ENCODE data around the gene PFKFB1. TPM values are rescaled to one million over a fixed set of nuclear protein-coding genes. Genes with fewer than 3 reads are reported as not detected.

PFKFB1 gene
- 0.27 and 0.50 TPM in 2 replicates for total RNA-seq

DNA sequence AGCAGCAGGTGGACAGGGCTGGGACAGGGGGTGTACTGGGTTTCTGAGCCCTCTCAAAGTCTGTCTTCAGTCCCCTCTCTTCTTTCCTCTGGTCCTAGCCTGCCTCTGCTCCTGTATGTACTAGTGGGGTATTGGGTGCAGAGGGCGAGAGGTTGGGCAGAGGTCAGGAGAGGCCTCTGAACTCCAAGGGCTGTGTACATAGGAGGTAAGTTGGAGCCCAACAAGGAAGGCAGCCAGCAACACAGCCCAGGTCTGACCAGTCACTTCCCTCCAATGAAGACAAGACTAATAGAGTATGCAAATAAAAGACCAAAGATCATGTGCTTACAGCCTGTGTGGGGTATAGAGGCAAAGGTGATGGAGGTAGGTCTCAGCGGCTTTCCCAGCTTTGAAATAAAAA lies at the start of gene PFKFB1:
Gene PFKFB1 (minus strand): TSS at position 90 of the 400 bp plus-strand sequence. CDS start 181 bp downstream, outside the sequence.
- intact Hi-C loops (cut with micrococcal nuclease) = no loop called here

DNA sequence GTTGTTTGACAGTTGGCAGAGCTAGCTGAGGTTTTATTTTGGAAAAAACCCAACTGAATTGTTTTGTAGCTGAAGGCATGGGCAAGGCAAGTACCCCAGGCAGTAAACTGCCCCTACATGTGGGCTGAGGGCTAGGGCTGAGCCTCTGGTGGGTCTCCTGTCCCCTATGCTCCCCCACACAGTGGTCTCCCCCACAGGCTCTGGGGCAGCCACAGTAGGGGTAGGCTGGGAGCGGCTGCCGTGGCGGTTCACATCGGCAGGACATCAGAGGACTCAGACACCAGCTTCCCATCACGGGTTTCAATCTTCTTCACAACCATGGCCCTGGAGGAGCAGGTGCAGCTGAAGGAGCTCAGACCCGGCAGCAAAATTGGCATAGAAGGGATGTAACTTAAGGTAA lies 47.5 kb upstream of the PFKFB1 start:
- intact Hi-C loops (cut with micrococcal nuclease) = no loop called here

DNA sequence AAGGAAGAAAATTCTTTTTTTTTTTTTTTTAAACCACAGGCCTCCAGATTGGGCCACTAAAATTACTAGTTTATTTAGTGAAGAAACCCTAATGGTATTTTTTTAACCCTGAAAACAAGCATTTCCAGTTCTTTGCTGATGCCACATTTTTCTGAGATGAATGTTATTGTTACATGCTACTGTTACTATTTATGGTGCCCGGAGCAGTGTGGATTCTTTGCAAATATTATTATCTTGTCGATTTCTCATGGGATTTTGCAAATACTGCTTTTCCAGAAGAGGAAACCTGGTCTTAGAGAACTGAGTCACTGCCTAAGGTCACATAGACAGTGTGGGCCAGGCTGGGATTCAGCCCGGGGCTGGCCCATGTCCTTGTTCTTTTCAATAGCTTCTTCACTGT lies 45.5 kb upstream of the PFKFB1 start:
- intact Hi-C loops (cut with micrococcal nuclease) = no loop called here

DNA sequence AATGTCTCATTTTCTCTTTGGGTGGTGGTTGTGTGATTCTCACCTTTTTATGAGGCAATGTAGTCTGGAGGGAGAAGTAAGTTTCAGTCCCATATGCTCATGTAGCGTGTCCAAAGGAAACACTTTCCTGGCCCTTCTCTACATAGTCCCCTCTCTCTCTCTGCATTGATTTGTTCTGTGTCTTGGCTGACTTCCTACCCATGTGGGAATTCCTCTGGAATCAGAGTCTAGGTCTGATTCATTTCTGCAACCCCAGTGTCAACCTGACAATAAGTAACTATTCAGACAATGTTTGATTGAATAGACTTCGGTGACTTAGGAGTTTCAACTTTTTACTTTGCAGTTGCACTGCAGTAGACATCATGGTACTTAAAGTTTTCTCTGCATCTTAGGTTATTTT lies 39.4 kb upstream of the PFKFB1 start:
- intact Hi-C loops (cut with micrococcal nuclease) = no loop called here

DNA sequence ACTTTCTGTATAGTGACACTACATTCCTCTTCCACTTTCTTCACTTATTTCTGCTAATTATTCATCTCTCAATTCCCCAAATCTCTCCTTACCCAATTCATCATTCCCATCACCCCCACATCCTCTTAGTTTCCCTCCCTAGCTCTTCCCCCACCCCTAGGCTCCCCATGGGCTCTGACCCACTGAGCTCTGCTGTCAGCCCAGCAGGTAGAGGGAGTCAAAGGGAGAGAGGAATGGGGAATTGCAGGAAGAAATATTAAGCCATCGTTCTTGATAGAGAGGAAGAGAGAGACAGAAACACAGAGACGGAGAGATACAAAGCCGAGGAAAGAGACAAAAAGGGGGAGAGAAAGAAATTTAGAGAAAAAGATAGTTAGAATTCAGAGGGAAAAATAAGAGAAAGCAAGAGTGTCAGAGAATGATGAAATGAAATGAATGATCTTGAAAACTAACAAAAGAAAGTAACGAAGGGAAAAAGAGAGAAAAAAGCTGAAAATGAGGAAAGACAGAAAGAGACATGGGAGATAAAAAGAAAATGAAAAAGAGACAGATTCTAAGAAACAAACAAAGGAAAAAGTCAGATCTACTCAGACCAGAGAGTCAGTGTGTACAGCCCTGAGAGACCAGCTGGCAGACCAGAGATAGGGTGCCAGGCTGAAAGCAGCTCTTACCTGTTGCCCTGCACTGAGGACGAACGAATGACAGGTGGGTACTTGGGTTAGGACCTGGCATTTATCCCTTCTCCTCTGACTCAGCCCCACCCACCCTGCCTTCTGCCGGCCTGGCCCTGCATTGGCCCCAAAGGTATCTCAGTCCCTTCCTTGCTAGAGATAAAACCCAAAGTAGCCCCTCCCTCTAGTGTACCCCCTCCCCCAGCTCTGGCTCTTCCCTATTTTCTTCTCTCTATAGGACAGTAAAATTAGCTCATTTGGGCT lies 36.5 kb upstream of the PFKFB1 start, which contains the start of gene ALAS2:
Gene ALAS2 (minus strand): TSS at position 707 of the 935 bp plus-strand sequence. CDS start 4,977 bp downstream, outside the sequence.
- intact Hi-C loops (cut with micrococcal nuclease) = no loop called here

DNA sequence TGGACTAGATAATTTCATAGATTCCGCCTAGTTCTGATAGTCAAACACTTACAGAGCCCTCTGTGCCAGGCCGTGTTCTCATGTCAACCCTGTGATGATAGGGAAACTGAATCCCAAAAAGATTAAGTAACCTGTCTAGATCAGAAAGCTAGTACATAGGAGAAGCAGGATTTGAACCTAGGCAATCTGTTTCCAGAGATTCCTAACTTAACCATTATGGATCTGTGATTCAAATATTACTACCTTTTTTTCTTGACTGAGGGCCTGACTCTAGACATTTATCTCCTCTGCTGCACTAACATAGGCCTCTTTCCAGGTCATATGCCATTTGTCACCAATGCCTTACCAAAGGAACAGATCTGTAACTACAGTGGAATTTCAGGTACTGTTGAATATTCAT lies 35.3 kb upstream of the PFKFB1 start:
- intact Hi-C loops (cut with micrococcal nuclease) = no loop called here

DNA sequence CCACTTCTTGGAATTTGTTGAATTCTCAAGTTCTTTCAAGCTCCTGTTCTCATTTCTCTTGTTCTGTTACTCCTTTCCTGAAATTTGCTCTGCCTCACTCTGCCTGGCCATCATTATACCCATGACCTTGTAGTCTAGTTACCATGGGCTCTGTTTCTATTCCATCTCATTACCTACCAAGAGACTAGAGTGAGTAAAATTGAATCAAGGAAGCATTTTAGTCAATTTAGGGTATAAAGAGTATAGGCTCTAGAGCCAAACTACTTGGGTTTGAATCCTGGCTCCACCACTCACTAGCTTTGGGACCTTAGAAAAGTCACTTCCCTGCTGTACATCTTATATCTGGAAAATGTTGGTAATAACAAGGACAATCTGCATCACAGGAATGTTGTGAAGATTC lies 34.6 kb upstream of the PFKFB1 start:
- intact Hi-C loops (cut with micrococcal nuclease) = no loop called here

DNA sequence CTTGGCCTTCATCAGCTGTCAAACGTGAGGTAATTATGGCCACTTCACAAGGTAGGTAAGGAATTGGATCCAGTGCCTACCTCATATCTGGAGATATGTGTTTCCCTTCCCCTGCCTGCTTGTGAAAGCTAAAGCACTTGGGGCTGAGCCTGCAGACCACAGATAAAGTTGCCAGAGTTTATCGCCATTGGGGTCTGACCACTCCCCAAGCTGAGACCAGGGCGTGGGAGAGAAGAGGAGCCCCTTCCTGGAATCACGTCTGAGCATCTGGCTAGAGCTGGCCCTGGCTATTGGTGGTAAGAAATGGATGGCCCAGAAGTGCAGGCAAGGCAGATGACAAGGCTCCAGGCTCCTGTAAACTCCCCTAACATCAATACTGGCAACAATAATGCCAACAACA lies 34.1 kb upstream of the PFKFB1 start:
- intact Hi-C loops (cut with micrococcal nuclease) = no loop called here

DNA sequence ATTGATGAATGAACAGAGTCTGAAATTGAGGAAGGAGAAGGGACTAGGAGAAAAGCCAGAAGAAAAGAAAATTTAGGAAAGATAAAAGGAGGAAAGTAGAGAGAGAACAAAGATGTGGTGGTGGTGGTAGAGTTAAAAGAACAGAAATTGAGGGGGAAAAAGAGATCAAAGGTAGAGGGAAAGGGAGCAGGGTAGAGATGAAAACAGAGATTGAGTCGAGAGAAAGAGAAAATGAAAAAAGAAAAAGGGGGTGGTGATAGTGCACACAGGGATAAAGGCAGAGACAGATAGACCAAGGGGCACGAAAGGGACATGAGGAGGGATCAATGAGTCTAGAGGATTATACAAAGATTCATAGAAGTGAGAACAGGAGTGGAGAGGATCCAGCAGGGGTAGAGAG lies 32.9 kb upstream of the PFKFB1 start:
- intact Hi-C loops (cut with micrococcal nuclease) = no loop called here

DNA sequence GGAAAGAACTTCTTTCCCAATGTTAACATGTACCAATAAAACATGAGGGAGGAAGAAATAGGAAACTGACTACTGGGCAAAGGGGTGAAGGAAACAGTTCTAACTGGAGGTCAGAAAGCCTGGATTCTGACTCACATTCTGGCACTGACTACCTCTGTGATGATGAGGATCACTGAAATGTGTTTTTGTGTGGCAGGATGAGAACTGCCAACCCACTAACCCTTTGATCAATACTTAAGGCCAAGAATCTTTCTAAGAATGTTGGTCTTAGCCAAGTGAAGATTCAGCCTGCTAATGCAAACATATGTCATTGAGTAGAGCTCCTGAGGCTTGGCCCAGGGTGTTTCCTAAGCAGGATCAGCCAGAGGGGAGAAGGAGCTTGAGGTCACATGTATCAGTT lies 32.2 kb upstream of the PFKFB1 start:
- intact Hi-C loops (cut with micrococcal nuclease) = no loop called here

DNA sequence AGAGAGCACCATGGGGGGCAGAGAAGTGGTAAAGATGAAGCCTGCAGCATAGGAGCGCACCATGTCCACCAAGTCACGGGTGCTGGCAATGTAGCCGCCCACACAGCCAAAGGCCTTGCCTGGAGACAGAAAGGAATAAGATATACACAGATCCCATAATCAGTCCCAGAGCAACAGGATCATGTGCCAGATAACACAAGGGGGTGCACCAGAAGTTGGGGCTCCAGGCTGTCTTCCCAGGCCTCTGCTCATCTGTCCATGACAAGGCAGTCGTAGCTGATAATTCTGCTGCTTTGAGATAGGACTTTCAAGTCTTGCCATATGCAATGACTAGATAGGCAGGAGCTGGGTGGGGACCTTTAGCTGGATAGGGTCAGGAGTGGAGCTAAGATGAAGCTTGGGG lies 20.9 kb upstream of the PFKFB1 start:
- intact Hi-C loops (cut with micrococcal nuclease) = no loop called here

DNA sequence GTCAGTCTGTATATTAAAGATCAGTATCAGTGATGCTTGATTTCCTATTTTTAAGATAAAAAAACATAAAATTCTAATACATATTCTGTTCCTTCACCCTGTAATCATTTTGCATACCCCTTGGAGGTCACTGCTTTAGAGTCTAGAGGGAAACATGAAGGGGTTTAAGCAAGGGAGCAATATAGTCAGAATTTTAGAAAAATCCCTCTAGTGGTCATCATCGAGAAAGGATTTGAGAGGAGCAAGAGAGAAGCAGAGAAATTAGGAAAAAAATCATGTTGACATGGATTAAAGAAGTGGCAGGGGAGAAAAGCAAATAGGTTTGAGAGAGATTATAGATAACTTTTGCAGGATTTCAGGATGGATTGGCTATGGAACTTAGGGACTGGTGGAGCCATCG lies 17.3 kb upstream of the PFKFB1 start:
- intact Hi-C loops (cut with micrococcal nuclease) = no loop called here

DNA sequence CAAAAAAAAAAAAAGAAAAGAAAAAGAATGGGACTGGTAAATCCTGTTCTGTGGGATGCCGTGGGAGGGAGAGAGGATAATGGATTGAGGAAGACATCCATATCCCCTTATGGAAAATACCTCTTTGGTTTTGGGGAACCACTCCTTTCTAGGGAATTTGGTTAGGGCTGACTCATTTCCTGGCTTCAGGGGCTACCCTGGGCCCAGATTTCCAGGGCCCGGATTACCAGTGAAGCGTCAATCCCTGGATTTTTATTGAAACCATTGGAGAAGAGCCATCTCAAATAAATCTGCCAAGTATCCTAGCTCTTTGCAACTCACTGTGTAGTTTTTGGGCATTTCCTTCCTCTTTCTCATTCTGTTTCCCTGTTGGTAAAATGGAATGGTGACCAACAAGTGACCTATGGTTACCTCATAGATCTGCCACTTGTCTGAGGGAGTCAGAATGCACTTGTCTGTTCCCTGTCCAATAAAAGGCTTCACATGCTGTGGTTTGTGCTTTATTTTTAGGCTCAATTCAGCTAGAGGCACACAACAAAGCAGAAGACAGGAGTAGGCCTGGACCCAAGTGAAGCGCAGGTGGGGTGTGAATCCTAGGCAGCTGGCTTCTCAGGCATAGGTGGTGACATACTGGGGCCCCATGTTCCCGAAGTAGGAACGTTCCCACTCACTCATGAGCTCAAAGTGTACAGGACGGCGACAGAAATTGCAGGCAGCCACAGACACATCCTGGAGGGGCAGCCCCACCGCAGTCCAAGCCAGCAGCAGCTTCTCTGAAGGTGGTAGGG lies 14.8 kb upstream of the PFKFB1 start:
- intact Hi-C loops (cut with micrococcal nuclease) = no loop called here

DNA sequence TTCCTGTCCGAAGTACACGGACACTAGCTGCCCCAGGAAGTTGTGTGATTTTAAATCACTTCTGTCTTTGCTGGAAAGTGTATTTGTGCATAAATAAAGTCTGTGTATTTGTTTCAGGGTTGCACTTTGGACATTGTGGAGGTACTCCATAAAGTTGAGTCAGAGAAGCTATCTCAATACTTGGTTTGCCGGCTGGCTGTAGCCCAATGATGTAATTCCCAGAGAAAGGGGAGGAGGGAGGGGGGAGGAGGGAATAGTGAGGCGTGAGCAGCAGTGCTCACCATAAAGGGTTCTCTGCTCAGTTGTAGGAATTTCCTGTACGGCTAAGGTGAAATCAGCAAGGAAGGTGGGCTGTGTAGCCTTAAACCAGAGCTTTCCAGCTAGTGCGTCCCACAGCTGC lies 13.7 kb upstream of the PFKFB1 start:
- intact Hi-C loops (cut with micrococcal nuclease) = no loop called here

DNA sequence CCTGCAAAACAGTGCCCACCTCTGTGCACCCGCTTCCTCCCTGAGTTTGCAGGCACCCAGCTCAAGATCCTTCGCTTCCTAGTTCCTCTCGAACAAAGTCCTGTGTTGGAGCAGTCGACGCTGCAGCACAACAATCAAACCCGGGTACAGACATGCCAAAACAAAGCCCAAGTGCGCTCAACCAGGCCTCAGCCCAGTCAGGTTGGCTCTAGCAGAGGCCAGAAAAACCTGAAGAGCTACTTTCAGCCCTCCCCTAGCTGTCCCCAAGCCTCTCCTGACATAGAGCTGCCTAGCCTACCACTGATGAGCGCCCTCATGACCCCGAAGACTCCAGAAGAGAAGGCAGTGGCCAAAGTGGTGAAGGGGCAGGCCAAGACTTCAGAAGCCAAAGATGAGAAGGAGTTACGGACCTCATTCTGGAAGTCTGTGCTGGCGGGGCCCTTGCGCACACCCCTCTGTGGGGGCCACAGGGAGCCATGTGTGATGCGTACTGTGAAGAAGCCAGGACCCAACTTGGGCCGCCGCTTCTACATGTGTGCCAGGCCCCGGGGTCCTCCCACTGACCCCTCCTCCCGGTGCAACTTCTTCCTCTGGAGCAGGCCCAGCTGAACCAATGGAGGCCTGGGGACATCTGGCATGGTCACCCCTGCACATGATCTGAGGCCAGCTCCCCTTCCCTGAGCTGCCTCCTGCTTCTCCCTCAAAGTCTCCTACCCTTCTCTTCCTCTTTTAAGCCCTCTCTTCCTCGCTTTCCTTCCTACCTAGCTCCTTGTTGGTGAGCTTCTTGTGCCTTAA lies 13.0 kb upstream of the PFKFB1 start:
- intact Hi-C loops (cut with micrococcal nuclease) = no loop called here

DNA sequence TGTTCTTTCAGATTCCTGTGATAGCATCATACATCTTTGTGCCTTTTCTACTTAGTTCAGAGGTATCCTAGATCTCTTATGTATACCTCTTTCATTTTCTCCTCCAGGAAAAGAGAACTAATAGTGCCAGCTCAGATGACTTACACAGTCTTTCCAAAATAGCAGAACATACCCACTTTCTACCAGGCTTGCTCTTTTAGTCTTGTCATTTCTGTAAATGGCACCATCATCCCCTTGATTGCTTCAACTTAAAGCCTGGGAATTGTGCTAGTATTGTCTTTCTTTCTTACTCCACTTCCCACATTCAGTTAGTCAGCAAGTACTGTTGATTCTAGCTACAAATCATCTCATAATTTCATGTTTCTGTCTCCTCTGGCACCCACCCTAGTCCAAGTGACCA lies 11.3 kb upstream of the PFKFB1 start:
- intact Hi-C loops (cut with micrococcal nuclease) = no loop called here

DNA sequence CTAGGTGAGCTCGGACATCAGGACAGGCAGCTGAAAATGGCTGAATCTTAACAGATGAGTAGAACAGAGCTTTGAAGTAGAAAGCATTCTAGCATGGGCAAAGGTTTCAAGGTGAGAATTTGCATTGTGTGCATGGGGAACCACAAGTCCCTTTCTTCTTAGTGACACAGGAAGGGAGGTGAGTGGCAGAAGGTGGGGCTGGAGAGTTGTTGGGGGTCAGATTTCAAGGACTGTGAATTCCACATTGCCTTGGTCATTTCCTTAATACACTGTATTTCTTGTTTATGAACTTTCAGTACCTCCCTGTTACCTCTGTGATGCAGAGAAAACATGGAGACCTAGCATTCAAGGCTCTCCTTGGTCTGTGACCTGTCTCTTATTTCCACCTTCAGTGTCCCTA lies 10.2 kb upstream of the PFKFB1 start:
- intact Hi-C loops (cut with micrococcal nuclease) = loop anchor here (5.0 kb wide), 2 partner anchors 53 to 1922 kb away; partner anchors contain the start of gene TSPYL2

DNA sequence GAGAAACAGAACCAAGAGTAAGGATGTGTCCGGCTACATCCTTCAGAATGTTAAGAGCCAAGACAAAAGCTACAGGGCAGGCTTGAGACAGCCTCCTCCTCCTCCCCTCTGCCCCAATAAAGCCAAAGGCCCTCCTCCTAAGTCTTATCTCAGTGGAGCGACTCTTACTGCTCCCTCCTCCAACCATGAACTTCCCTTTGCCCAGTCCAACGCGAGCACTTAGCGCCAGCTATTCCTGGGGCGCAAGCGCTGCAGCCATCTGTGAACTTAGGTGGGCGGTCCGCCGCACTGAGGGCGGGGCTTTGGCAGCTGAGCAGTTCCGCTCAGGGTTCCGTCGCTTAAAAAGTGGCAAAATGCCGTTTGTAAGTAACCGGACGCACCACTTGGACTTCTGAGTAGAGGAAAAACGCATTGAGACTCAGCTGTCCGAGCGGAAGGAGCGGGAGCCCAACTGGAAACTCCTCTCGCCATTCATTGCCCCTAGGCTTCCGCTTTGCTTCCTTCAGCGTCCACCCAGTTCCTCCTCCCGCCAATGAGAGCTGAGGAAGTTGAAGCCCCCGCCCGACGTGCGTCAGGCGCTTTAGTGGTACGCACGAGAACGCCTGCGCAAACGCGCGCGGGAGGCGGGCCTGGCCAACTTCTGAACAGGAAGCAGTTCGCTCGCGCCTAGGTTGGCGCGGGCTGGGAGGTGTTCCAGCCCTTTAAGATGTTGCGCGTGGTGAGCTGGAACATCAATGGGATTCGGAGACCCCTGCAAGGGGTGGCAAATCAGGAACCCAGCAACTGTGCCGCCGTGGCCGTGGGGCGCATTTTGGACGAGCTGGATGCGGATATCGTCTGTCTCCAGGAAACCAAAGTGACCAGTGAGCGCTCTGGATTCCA lies 6.0 kb upstream of the PFKFB1 start, which contains the start of gene APEX2:
Gene APEX2 (plus strand): TSS at position 647 of the 882 bp plus-strand sequence. CDS start 60 bp downstream, at position 707.
- intact Hi-C loops (cut with micrococcal nuclease) = loop anchor here (1.0 to 5.0 kb wide), 6 partner anchors 57 to 1918 kb away; partner anchors contain the start of genes PHF8, TRO and TSPYL2

DNA sequence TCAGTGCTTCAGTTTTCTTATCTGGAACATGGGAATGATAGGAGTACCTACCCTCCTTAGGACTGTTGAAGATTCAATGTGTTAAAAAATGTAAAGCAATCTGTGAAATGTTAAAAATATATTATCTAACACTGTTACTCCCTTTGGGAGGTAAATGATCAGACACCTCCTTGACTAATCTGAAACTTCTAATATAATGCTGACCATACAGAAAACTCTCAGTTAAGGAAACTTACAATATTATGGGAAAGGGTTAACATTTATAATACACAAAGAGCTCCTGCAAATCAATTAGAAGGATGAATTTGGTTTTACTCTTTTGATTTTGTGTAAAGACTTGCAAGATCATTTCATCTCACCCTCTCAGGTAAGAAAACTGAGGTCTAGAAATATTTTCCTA lies 1.6 kb upstream of the PFKFB1 start:
- intact Hi-C loops (cut with micrococcal nuclease) = no loop called here
